B cell (primary cell): ENCODE measurements around the gene NLGN1. TPM values are rescaled to one million over a fixed set of nuclear protein-coding genes. Genes with fewer than 3 reads are reported as not detected.

Experiments used
- ATAC-seq: fragments of 200-7000 bp; cut with Tn5 transposase; one replicate; pipeline ENCODE4 v1.10.0; 2021; ENCODE audit warnings: low read depth, mild to moderate bottlenecking, moderate number of reproducible peaks, moderate library complexity
- CTCF ChIA-PET: fragments of 350-600 bp; sonication (Branson Sonifier 250); formaldehyde crosslinking; loops from one replicate; lab custom pipeline; 2021; ENCODE audit warnings: antibody characterized with exemption, inconsistent platforms; lab: Charles Lee
- POLR2A ChIA-PET: fragments of 350-600 bp; sonication (Branson Sonifier 250); formaldehyde crosslinking; loops from one replicate; lab custom pipeline; 2021; ENCODE audit warnings: antibody characterized with exemption; lab: Charles Lee
- DNase-seq: peaks from one replicate; pipeline ENCODE4 v3.0.0; 2013
- H2AFZ ChIP-seq: 2 replicates; pipeline ENCODE4 v1.6.1; 2012; ENCODE audit warnings: mild to moderate bottlenecking, low read depth, low read length; ENCODE audit not compliant: insufficient read depth, poor library complexity, severe bottlenecking
- H3K27ac ChIP-seq, 2 donors: 1 replicate in 1 of 2; 2 replicates in 1 of 2; pipeline ENCODE4 v1.5.1; 2012 to 2013; ENCODE audit warnings: low read length in 2 of 2, mild to moderate bottlenecking in 2 of 2, moderate library complexity in 1 of 2
- H3K27me3 ChIP-seq, 4 experiments: fragments of 200-600 bp in 1 of 4; sonication (generic) in 1 of 4; replicated peaks in 1 of 4; 1 replicate in 2 of 4; 2 replicates in 2 of 4; pipeline versions ENCODE4 v1.6.1 to v1.7.0; 2013 to 2016; ENCODE audit warnings: low read length in 3 of 4, mild to moderate bottlenecking in 2 of 4, mixed read lengths in 1 of 4, moderate library complexity in 1 of 4; ENCODE audit not compliant: insufficient read depth in 4 of 4, control insufficient read depth in 3 of 4; ENCODE audit errors: control extremely low read depth in 1 of 4
- H3K36me3 ChIP-seq, 2 experiments: replicated peaks in 1 of 2; 1 replicate in 1 of 2; 2 replicates in 1 of 2; pipeline versions ENCODE4 v1.6.1 to v1.7.1; 2013; ENCODE audit warnings: low read length in 1 of 2; ENCODE audit not compliant: insufficient read depth in 2 of 2, control insufficient read depth in 1 of 2; ENCODE audit errors: control extremely low read depth in 1 of 2, extremely low read depth in 1 of 2
- H3K4me1 ChIP-seq, 2 donors: fragments of 200-600 bp in 1 of 2; sonication (generic) in 1 of 2; 1 replicate in 1 of 2; 2 replicates in 1 of 2; pipeline versions ENCODE4 v1.5.1 to v1.6.1; 2013 to 2017; ENCODE audit warnings: low read length in 2 of 2; ENCODE audit not compliant: control insufficient read depth in 2 of 2, insufficient read depth in 2 of 2
- H3K4me2 ChIP-seq: replicated peaks from 2 replicates; pipeline ENCODE3; 2012; ENCODE audit warnings: mild to moderate bottlenecking, low read depth, low read length; ENCODE audit not compliant: poor library complexity, severe bottlenecking
- H3K4me3 ChIP-seq, 5 experiments: fragments of 200-600 bp in 1 of 5; sonication (generic) in 1 of 5; 1 replicate in 3 of 5; 2 replicates in 2 of 5; pipeline versions ENCODE4 v1.5.1 to v1.7.0; 2011 to 2016; ENCODE audit warnings: low read length in 4 of 5, mild to moderate bottlenecking in 4 of 5, low read depth in 2 of 5, control low read depth in 1 of 5, moderate library complexity in 1 of 5; ENCODE audit not compliant: insufficient read depth in 1 of 5; ENCODE audit errors: control extremely low read depth in 1 of 5, extremely low read depth in 1 of 5
- H3K79me2 ChIP-seq: fragments of 200-600 bp; sonication (generic); one replicate; pipeline ENCODE4 v1.6.0; 2016; ENCODE audit warnings: low read length; ENCODE audit not compliant: control insufficient read depth, insufficient read depth
- H3K9ac ChIP-seq: fragments of 200-600 bp; sonication (generic); 2 replicates; pipeline ENCODE4 v1.6.1; 2017; ENCODE audit warnings: mild to moderate bottlenecking, low read length, moderate library complexity
- H3K9me3 ChIP-seq, 3 donors: one replicate each; pipeline versions ENCODE4 v1.6.1 to v1.7.1; 2013; ENCODE audit warnings: low read length in 2 of 3; ENCODE audit not compliant: control insufficient read depth in 2 of 3, insufficient read depth in 1 of 3; ENCODE audit errors: control extremely low read depth in 1 of 3
- H4K20me1 ChIP-seq: 2 replicates; pipeline ENCODE4 v1.6.0; 2012; ENCODE audit warnings: mild to moderate bottlenecking, low read length; ENCODE audit not compliant: insufficient read depth, control insufficient read depth, poor library complexity, severe bottlenecking
- H3K27ac Mint-ChIP-seq: one replicate; pipeline ENCODE4 v1.8.0; 2021; ENCODE audit warnings: mixed read lengths
- H3K27me3 Mint-ChIP-seq: one replicate; pipeline ENCODE4 v1.8.0; 2021; ENCODE audit warnings: mixed read lengths
- H3K4me1 Mint-ChIP-seq: one replicate; pipeline ENCODE4 v1.8.0; 2021; ENCODE audit warnings: mixed read lengths
- H3K4me3 Mint-ChIP-seq: one replicate; pipeline ENCODE4 v1.8.0; 2021; ENCODE audit warnings: mixed read lengths
- H3K9me3 Mint-ChIP-seq: one replicate; pipeline ENCODE4 v1.8.0; 2022; ENCODE audit warnings: mixed read lengths; ENCODE audit not compliant: insufficient read depth
- CTCF ChIP-seq: fragments of 200-600 bp; IDR thresholded peaks from one replicate; pipeline ENCODE4 v1.8.0; 2022; ENCODE audit warnings: antibody characterized with exemption, mild to moderate bottlenecking
- EZH2 ChIP-seq: IDR thresholded peaks from 2 replicates; pipeline ENCODE4 v1.6.1; 2012; ENCODE audit warnings: borderline replicate concordance, low read depth, mild to moderate bottlenecking, moderate library complexity, low read length; ENCODE audit not compliant: insufficient read depth, poor library complexity, severe bottlenecking
- WGBS: methylation state at CpG from one replicate; pipeline ENCODE4 v1.1.5; 2013; ENCODE audit warnings: missing lambda C conversion rate; ENCODE audit not compliant: insufficient coverage; 5-methylcytosine and 5-hydroxymethylcytosine counted together
- intact Hi-C: fragments of 100-400 bp; cut with micrococcal nuclease; formaldehyde crosslinking; loops from one replicate; pipeline ENCODE4 v1.10.0; 2022
- polyA plus RNA-seq: library from polyadenylated mRNA; depleted of rRNA; stranded (reverse); fragments of >200 nt; gene quantifications from 2 replicates; pipeline ENCODE4 v1.2.3, GENCODE V29; 2012
- total RNA-seq, 2 donors: library from RNA; stranded (reverse); fragments of 120-200 nt in 1 of 2; gene quantifications; 1 replicate in 1 of 2; 2 replicates in 1 of 2; pipeline versions ENCODE4 v1.2.3 to v1.2.4, GENCODE V29; 2013 to 2022

Gene NLGN1
- total and polyA plus RNA-seq, 2 donors (not counting 1 experiment from before 2014, with no cell fraction given): not detected

- H3K9me3 ChIP-seq: no peaks in the 10 kb centered on the region
- Mint-ChIP-seq H3K4me1 (no peaks in the 10 kb centered on the region), H3K27ac (no peak overlapping the region), H3K4me3 (no peak overlapping the region), H3K9me3 (peaks cover 2% of the 10 kb centered on the region), H3K27me3 (no peaks in the 10 kb centered on the region)
- no peak for ATAC-seq
- TF ChIP-seq CTCF (no peak), EZH2 (no peak)
- intact Hi-C loops: no loop called here
- no peaks in the 10 kb centered on the region for H3K36me3 ChIP-seq
- WGBS: 64% methylated on average over 2 of the region's 2 CpGs
- DNase-seq: no peak
- H4K20me1 ChIP-seq: no peaks in the 10 kb centered on the region
- H3K4me1 ChIP-seq: no peaks in the 10 kb centered on the region
- no peak overlapping the region for H3K27ac ChIP-seq
- no peak overlapping the region for H2AFZ ChIP-seq
- POLR2A ChIA-PET: no interaction called here
- no peak overlapping the region for H3K4me2 ChIP-seq
- H3K9ac ChIP-seq: no peak overlapping the region
- CTCF ChIA-PET: no interaction called here
- H3K27me3 ChIP-seq: no peaks in the 10 kb centered on the region
- no peak overlapping the region for H3K4me3 ChIP-seq
- no peaks in the 10 kb centered on the region for H3K79me2 ChIP-seq
Measured at GRCh38 chr3:173977747-173978146, 580.2 kb downstream of the NLGN1 start.

GRCh38 chr3:173983343-173983742, 585.8 kb downstream of the NLGN1 start:
- Histone ChIP-seq H3K4me2 (no peak overlapping the region), H3K4me3 (no peak overlapping the region), H3K9me3 (no peaks in the 10 kb centered on the region), H4K20me1 (no peaks in the 10 kb centered on the region), H3K27me3 (no peaks in the 10 kb centered on the region), H3K9ac (no peak overlapping the region), H2AFZ (no peak overlapping the region), H3K4me1 (no peaks in the 10 kb centered on the region), H3K79me2 (no peaks in the 10 kb centered on the region), H3K36me3 (no peaks in the 10 kb centered on the region), H3K27ac (no peak overlapping the region)
- intact Hi-C loops: no loop called here
- DNase-seq (no peak), ATAC-seq (no peak)
- no peak overlapping the region for H3K4me3 Mint-ChIP-seq
- peaks cover 3% of the 10 kb centered on the region for H3K9me3 Mint-ChIP-seq
- ChIA-PET POLR2A (no interaction called here), CTCF (no interaction called here)
- no peak for TF ChIP-seq CTCF
- no peak for TF ChIP-seq EZH2
- no peaks in the 10 kb centered on the region for H3K27me3 Mint-ChIP-seq
- no peak overlapping the region for H3K27ac Mint-ChIP-seq
- no peaks in the 10 kb centered on the region for H3K4me1 Mint-ChIP-seq
- WGBS: 54% methylated on average over 1 of the region's 2 CpGs
